ENCODE results near the gene MARCHF10. TPM values are rescaled to one million over a fixed set of nuclear protein-coding genes. Genes with fewer than 3 reads are reported as not detected.

The MARCHF10 gene
- total and polyA plus RNA-seq, 9 of the 15 experiments (the other 6 are each of a cell fraction or from before 2014, with no cell fraction given), result not detected

GRCh38 chr17:62796291-62796690 lies 11.8 kb downstream of the MARCHF10 start:
- TF ChIP-seq SMAD3 (CRISPR knock-in tag; conservative IDR thresholded peaks at IDR 0.05), result no peak
- no peak for TF ChIP-seq SNIP1 (IDR thresholded peaks at IDR 0.05; ENCODE audit: low read depth)
- no peak for TF ChIP-seq POLR2A (conservative IDR thresholded peaks at IDR 0.05)
- no peak for TF ChIP-seq ZNF232 (CRISPR knock-in tag; IDR thresholded peaks at IDR 0.05)
- TF ChIP-seq BDP1 (IDR thresholded peaks at IDR 0.05; ENCODE audit: insufficient read depth, insufficient read length), result no peak
- TF ChIP-seq ZBTB17 (CRISPR knock-in tag; IDR thresholded peaks at IDR 0.05), result no peak
- TF ChIP-seq BRF1 (IDR thresholded peaks at IDR 0.05; ENCODE audit: borderline replicate concordance, extremely low read depth, insufficient read length), result no peak
- no peak for TF ChIP-seq LCOR (CRISPR knock-in tag; IDR thresholded peaks at IDR 0.05)
- TF ChIP-seq PTRF (tag; IDR thresholded peaks at IDR 0.05), result no peak
- TF ChIP-seq NFIX (CRISPR knock-in tag; IDR thresholded peaks at IDR 0.05; ENCODE audit: low read depth), result no peak
- no peak for TF ChIP-seq TAF7 (tag; IDR thresholded peaks at IDR 0.05)
- TF ChIP-seq KLF16 (IDR thresholded peaks at IDR 0.05), result no peak
- TF ChIP-seq POLR2G (IDR thresholded peaks at IDR 0.05; ENCODE audit: low read depth, low read length), result no peak
- Histone ChIP-seq H3K4me3 (no peak overlapping the region), H3K4me1 (replicated peaks in 1 of 2; ENCODE audit: control insufficient read depth in 2 of 2, insufficient read depth in 2 of 2, low read length in 2 of 2) (no peaks in the 10 kb centered on the region), H4K20me1 (replicated peaks; ENCODE audit: control insufficient read depth, insufficient read depth, low read length) (0 out of 2 replicates have a peak, but pooled peaks cover 3% of the 10 kb centered on the region), H3K27ac (ENCODE audit: extremely low read depth, low read depth, low read length) (no peak overlapping the region), H3K9me3 (replicated peaks; ENCODE audit: control insufficient read depth, insufficient read depth, low read depth, low read length) (no peaks in the 10 kb centered on the region), H3K9ac (ENCODE audit: insufficient read depth in 1 of 2, low read depth in 2 of 2, low read length in 2 of 2) (no peak overlapping the region), H3K9me1 (ENCODE audit: control insufficient read depth, insufficient read depth, low read length) (no peaks in the 10 kb centered on the region), H3K4me2 (ENCODE audit: insufficient read depth, low read length) (no peak overlapping the region), H3K27me3 (ENCODE audit: control insufficient read depth in 2 of 2, insufficient read depth in 2 of 2, low read length in 2 of 2) (peaks cover 32 to 57% of the 10 kb centered on the region in 2 experiments), H3K36me3 (ENCODE audit: control insufficient read depth, insufficient read depth, low read length) (no peaks in the 10 kb centered on the region), H3K79me2 (ENCODE audit: control insufficient read depth, insufficient read depth, low read length) (no peaks in the 10 kb centered on the region), H2AFZ (ENCODE audit: low read depth, low read length) (no peak overlapping the region)
- ATAC-seq (no peak), FAIRE-seq (no peak), DNase-seq (ENCODE audit: extremely low read depth in 1 of 4, low spot score in 3 of 4) (no peak)
- CTCF ChIA-PET (ENCODE audit: low intra/inter-chr PET ratio), result no interaction called here
- no TSS peak for BruUV-seq (replicated peaks)
- intact Hi-C loops (cut with micrococcal nuclease) (no loop called here), in situ Hi-C loops (cut with MboI) (no loop called here)
- 0% methylated on average over 1 of the region's 1 CpG for WGBS (ENCODE audit: insufficient coverage, low coverage, missing lambda C conversion rate)
- POLR2A ChIA-PET, result interaction anchor here (0.6 to 1.2 kb wide), 2 partner anchors 15 to 28 kb away, joined by 3 to 4 read pairs; no protein-coding TSS in a partner anchor

Data from K562 (cell line).